Measurements from ENCODE around the gene PCDH12. TPM values are rescaled to one million over a fixed set of nuclear protein-coding genes. Genes with fewer than 3 reads are reported as not detected.

The PCDH12 gene
- total RNA-seq, 1 experiment from 2014 or later: 0.15 TPM

Other genes with a start within 250 kb of the PCDH12 start
- gene PCDH1, start 79.8 kb downstream of the PCDH12 start, total RNA-seq (2014; rRNA removed): 53.0 and 55.8 TPM in 2 replicates
- 46.6 and 58.9 TPM in 2 replicates for gene DELE1, start 34.3 kb downstream of the PCDH12 start, total RNA-seq (2014; rRNA removed)
- gene RNF14, start 10.9 kb upstream of the PCDH12 start, total RNA-seq (2014; rRNA removed): 32.1 and 49.8 TPM in 2 replicates
- 34.7 and 36.1 TPM in 2 replicates for gene GNPDA1, start 54.8 kb upstream of the PCDH12 start, total RNA-seq (2014; rRNA removed)
- 33.5 and 38.2 TPM in 2 replicates for gene NDFIP1, start 150.6 kb upstream of the PCDH12 start, total RNA-seq (2014; rRNA removed)